Calu3 (cell line): Measurements from ENCODE around the gene DPM1. TPM values are rescaled to one million over a fixed set of nuclear protein-coding genes. Genes with fewer than 3 reads are reported as not detected.

ENCODE experiments used
- BruUV-seq: library from RNA; stranded (reverse); fragments of 400-500 nt; replicated peaks from 2 replicates; lab custom pipeline; 2021; lab: Mats Ljungman, UMichigan
- CTCF ChIA-PET: fragments of 300-600 bp; sonication (Branson Sonifier 250); formaldehyde crosslinking; loops from one replicate; lab custom pipeline; 2022; ENCODE audit warnings: antibody characterized with exemption; lab: Charles Lee
- DNase-seq: peaks from one replicate; pipeline ENCODE4 v3.0.0; 2022
- H3K27ac Mint-ChIP-seq: one replicate; pipeline ENCODE4 v1.8.0; 2022; ENCODE audit warnings: mixed read lengths; ENCODE audit not compliant: unreplicated experiment
- H3K27me3 Mint-ChIP-seq: one replicate; pipeline ENCODE4 v1.8.0; 2022; ENCODE audit warnings: mixed read lengths; ENCODE audit not compliant: unreplicated experiment
- H3K36me3 Mint-ChIP-seq: one replicate; pipeline ENCODE4 v1.8.0; 2022; ENCODE audit warnings: mild to moderate bottlenecking, moderate library complexity, mixed read lengths; ENCODE audit not compliant: insufficient read depth, unreplicated experiment
- H3K4me1 Mint-ChIP-seq: one replicate; pipeline ENCODE4 v1.8.0; 2022; ENCODE audit warnings: mild to moderate bottlenecking, low read depth, mixed read lengths; ENCODE audit not compliant: unreplicated experiment
- H3K4me3 Mint-ChIP-seq: one replicate; pipeline ENCODE4 v1.8.0; 2022; ENCODE audit warnings: mild to moderate bottlenecking, low read depth, moderate library complexity, mixed read lengths; ENCODE audit not compliant: unreplicated experiment
- H3K9me3 Mint-ChIP-seq: one replicate; pipeline ENCODE4 v1.8.0; 2022; ENCODE audit warnings: low read depth, mixed read lengths; ENCODE audit not compliant: unreplicated experiment
- CTCF ChIP-seq: fragments of 200-600 bp; IDR thresholded peaks from one replicate; pipeline ENCODE4 v1.8.0; 2022; ENCODE audit warnings: antibody characterized with exemption; ENCODE audit not compliant: unreplicated experiment
- intact Hi-C: fragments of 100-400 bp; cut with micrococcal nuclease; formaldehyde crosslinking; loops from one replicate; pipeline ENCODE4 v1.10.0; 2022; ENCODE audit not compliant: unreplicated experiment
- total RNA-seq: library from RNA; stranded (reverse); gene quantifications from 2 replicates; pipeline ENCODE4 v1.2.3, GENCODE V29; 2022

Gene DPM1
- total RNA-seq, 1 experiment from 2014 or later: 89.1 TPM

- no peak for DNase-seq
- intact Hi-C loops: no loop called here
- H3K27me3 Mint-ChIP-seq: no peaks in the 10 kb centered on the region
- no peak overlapping the region for H3K27ac Mint-ChIP-seq
- H3K36me3 Mint-ChIP-seq: peaks cover 80% of the 10 kb centered on the region
- no peak for TF ChIP-seq CTCF
- H3K9me3 Mint-ChIP-seq: no peaks in the 10 kb centered on the region
- no peak overlapping the region for H3K4me3 Mint-ChIP-seq
- no TSS peak for BruUV-seq
- H3K4me1 Mint-ChIP-seq: peaks cover 43% of the 10 kb centered on the region
- CTCF ChIA-PET: interaction anchor here (0.6 to 1.4 kb wide), 3 partner anchors 29 to 1544 kb away, joined by 3 read pairs; no protein-coding TSS in a partner anchor
Measured at GRCh38 chr20:50926530-50926929, 31.8 kb downstream of the DPM1 start.

GRCh38 chr20:50924261-50924920 lies 33.9 kb downstream of the DPM1 start:
- H3K27ac Mint-ChIP-seq: no peak overlapping the region
- TF ChIP-seq CTCF: no peak
- H3K27me3 Mint-ChIP-seq: no peaks in the 10 kb centered on the region
- CTCF ChIA-PET: interaction anchor here (0.5 to 0.6 kb wide), 2 partner anchors 11 to 172 kb away, joined by 3 read pairs; no protein-coding TSS in a partner anchor
- no peak overlapping the region for H3K4me3 Mint-ChIP-seq
- intact Hi-C loops: no loop called here
- no peak for DNase-seq
- H3K9me3 Mint-ChIP-seq: no peaks in the 10 kb centered on the region
- BruUV-seq: no TSS peak
- peaks cover 66% of the 10 kb centered on the region for H3K36me3 Mint-ChIP-seq
- peaks cover 43% of the 10 kb centered on the region for H3K4me1 Mint-ChIP-seq

- Mint-ChIP-seq H3K9me3 (no peaks in the 10 kb centered on the region), H3K36me3 (peaks cover 56% of the 10 kb centered on the region), H3K4me1 (peaks cover 42% of the 10 kb centered on the region), H3K27me3 (no peaks in the 10 kb centered on the region), H3K27ac (no peak overlapping the region), H3K4me3 (no peak overlapping the region)
- BruUV-seq: no TSS peak
- CTCF ChIA-PET: interaction anchor here (0.6 to 1.8 kb wide), 3 partner anchors 7 to 127 kb away, joined by 4 to 5 read pairs (median 4); partner anchors contain the start of genes ADNP and BCAS4
- intact Hi-C loops: no loop called here
- DNase-seq: no peak
- no peak for TF ChIP-seq CTCF
Measured at GRCh38 chr20:50921803-50922501, 36.4 kb downstream of the DPM1 start.

- peaks cover 53% of the 10 kb centered on the region for H3K36me3 Mint-ChIP-seq
Measured at GRCh38 chr20:50920997-50921396, 37.3 kb downstream of the DPM1 start.

More at GRCh38 chr20:50920997-50921396, 37.3 kb downstream of the DPM1 start:
- no peaks in the 10 kb centered on the region for H3K9me3 Mint-ChIP-seq
- H3K27ac Mint-ChIP-seq: no peak overlapping the region
- intact Hi-C loops: no loop called here
- H3K27me3 Mint-ChIP-seq: no peaks in the 10 kb centered on the region
- peaks cover 49% of the 10 kb centered on the region for H3K4me1 Mint-ChIP-seq
- no peak for DNase-seq
- CTCF ChIA-PET: interaction anchor here (0.7 to 2.6 kb wide), 3 partner anchors 8 to 1805 kb away, joined by 4 to 8 read pairs (median 5); partner anchors contain the start of gene BCAS4
- H3K4me3 Mint-ChIP-seq: no peak overlapping the region
- TF ChIP-seq CTCF: no peak
- no TSS peak for BruUV-seq
